ENCODE measurements around the gene AKR1C2. TPM values are rescaled to one million over a fixed set of nuclear protein-coding genes. Genes with fewer than 3 reads are reported as not detected.
"Not testable (repeated sequence)": the region's sequence is repeated elsewhere in the genome, so short reads cannot be mapped to it uniquely, and the experiment has no call there.

Gene AKR1C2
- total RNA-seq, 2 experiments from 2014 or later, result not detected

- no peaks in the 10 kb centered on the region for H3K27me3 Mint-ChIP-seq
- no peak for DNase-seq
- H3K36me3 Mint-ChIP-seq, result no peaks in the 10 kb centered on the region
- no peak overlapping the region for H3K27ac Mint-ChIP-seq
- peaks cover 2% of the 10 kb centered on the region for H3K9me3 Mint-ChIP-seq
- H3K4me1 Mint-ChIP-seq, result peaks cover 6% of the 10 kb centered on the region
- ATAC-seq (ENCODE audit: low read depth), result no peak
- H3K4me3 Mint-ChIP-seq, result no peak overlapping the region
- POLR2A ChIA-PET, result no interaction called here
Measured at GRCh38 chr10:5036511-5036910, 32.9 kb upstream of the AKR1C2 start.

- no peaks in the 10 kb centered on the region for H3K27me3 Mint-ChIP-seq
- no peak overlapping the region for H3K27ac Mint-ChIP-seq
- DNase-seq, result no peak
- H3K9me3 Mint-ChIP-seq, result peaks cover 5% of the 10 kb centered on the region
- H3K36me3 Mint-ChIP-seq, result no peaks in the 10 kb centered on the region
- no peak overlapping the region for H3K4me3 Mint-ChIP-seq
- POLR2A ChIA-PET, result no interaction called here
- ATAC-seq (ENCODE audit: low read depth), result no peak
- H3K4me1 Mint-ChIP-seq, result no peaks in the 10 kb centered on the region
Measured at GRCh38 chr10:5035356-5035755, 31.7 kb upstream of the AKR1C2 start.

- H3K9me3 Mint-ChIP-seq, result peaks cover 11% of the 10 kb centered on the region
- POLR2A ChIA-PET, result no interaction called here
- H3K36me3 Mint-ChIP-seq, result no peaks in the 10 kb centered on the region
- no peak overlapping the region for H3K27ac Mint-ChIP-seq
- no peaks in the 10 kb centered on the region for H3K4me1 Mint-ChIP-seq
- DNase-seq (no peak), ATAC-seq (ENCODE audit: low read depth) (no peak)
- no peak overlapping the region for H3K4me3 Mint-ChIP-seq
- H3K27me3 Mint-ChIP-seq, result peaks cover 3% of the 10 kb centered on the region
Measured at GRCh38 chr10:5034588-5034987, 30.9 kb upstream of the AKR1C2 start.

GRCh38 chr10:5033061-5033778, 29.6 kb upstream of the AKR1C2 start:
- POLR2A ChIA-PET, result no interaction called here
- H3K36me3 Mint-ChIP-seq, result no peaks in the 10 kb centered on the region
- DNase-seq, result no peak
- peaks cover 11% of the 10 kb centered on the region for H3K9me3 Mint-ChIP-seq
- no peak overlapping the region for H3K27ac Mint-ChIP-seq
- no peak overlapping the region for H3K4me3 Mint-ChIP-seq
- no peaks in the 10 kb centered on the region for H3K4me1 Mint-ChIP-seq
- H3K27me3 Mint-ChIP-seq, result peaks cover 3% of the 10 kb centered on the region
- ATAC-seq (ENCODE audit: low read depth), result no peak

- H3K4me1 Mint-ChIP-seq; DNase-seq; H3K27ac Mint-ChIP-seq; POLR2A ChIA-PET; H3K4me3 Mint-ChIP-seq; H3K27me3 Mint-ChIP-seq; H3K36me3 Mint-ChIP-seq; ATAC-seq (ENCODE audit: low read depth): not testable (repeated sequence)
- peaks cover 11% of the 10 kb centered on the region for H3K9me3 Mint-ChIP-seq
Measured at GRCh38 chr10:5032444-5032843, 28.8 kb upstream of the AKR1C2 start.

- DNase-seq; POLR2A ChIA-PET; H3K27me3 Mint-ChIP-seq; ATAC-seq (ENCODE audit: low read depth); H3K36me3 Mint-ChIP-seq; H3K4me1 Mint-ChIP-seq; H3K4me3 Mint-ChIP-seq; H3K27ac Mint-ChIP-seq: not testable (repeated sequence)
- peaks cover 11% of the 10 kb centered on the region for H3K9me3 Mint-ChIP-seq
Measured at GRCh38 chr10:5031588-5031987, 27.9 kb upstream of the AKR1C2 start.

GRCh38 chr10:5030989-5031388, 27.3 kb upstream of the AKR1C2 start:
- POLR2A ChIA-PET, result no interaction called here
- Mint-ChIP-seq H3K4me3 (no peak overlapping the region), H3K27me3 (peaks cover 7% of the 10 kb centered on the region), H3K36me3 (no peaks in the 10 kb centered on the region), H3K4me1 (no peaks in the 10 kb centered on the region), H3K9me3 (peaks cover 11% of the 10 kb centered on the region), H3K27ac (no peak overlapping the region)
- no peak for DNase-seq
- ATAC-seq (ENCODE audit: low read depth), result no peak

GRCh38 chr10:5025461-5025881, 21.8 kb upstream of the AKR1C2 start:
- DNase-seq; H3K9me3 Mint-ChIP-seq; H3K36me3 Mint-ChIP-seq; H3K4me3 Mint-ChIP-seq; H3K4me1 Mint-ChIP-seq; H3K27me3 Mint-ChIP-seq; ATAC-seq (ENCODE audit: low read depth); H3K27ac Mint-ChIP-seq; POLR2A ChIA-PET: not testable (repeated sequence)

- H3K4me1 Mint-ChIP-seq, result no peaks in the 10 kb centered on the region
- no peak for DNase-seq
- no peak overlapping the region for H3K27ac Mint-ChIP-seq
- H3K36me3 Mint-ChIP-seq, result no peaks in the 10 kb centered on the region
- POLR2A ChIA-PET, result no interaction called here
- peaks cover 11% of the 10 kb centered on the region for H3K27me3 Mint-ChIP-seq
- ATAC-seq (ENCODE audit: low read depth), result no peak
- no peak overlapping the region for H3K4me3 Mint-ChIP-seq
- H3K9me3 Mint-ChIP-seq, result no peaks in the 10 kb centered on the region
Measured at GRCh38 chr10:5023177-5023805, 19.6 kb upstream of the AKR1C2 start.

- H3K27me3 Mint-ChIP-seq; H3K4me3 Mint-ChIP-seq; DNase-seq; POLR2A ChIA-PET; ATAC-seq (ENCODE audit: low read depth); H3K4me1 Mint-ChIP-seq; H3K9me3 Mint-ChIP-seq; H3K36me3 Mint-ChIP-seq; H3K27ac Mint-ChIP-seq: not testable (repeated sequence)
Measured at GRCh38 chr10:5021624-5022290, 18.1 kb upstream of the AKR1C2 start.

- H3K4me3 Mint-ChIP-seq; DNase-seq; POLR2A ChIA-PET; H3K27me3 Mint-ChIP-seq; ATAC-seq (ENCODE audit: low read depth); H3K4me1 Mint-ChIP-seq; H3K27ac Mint-ChIP-seq; H3K36me3 Mint-ChIP-seq; H3K9me3 Mint-ChIP-seq: not testable (repeated sequence)
Measured at GRCh38 chr10:5019770-5020612, 16.3 kb upstream of the AKR1C2 start.

- H3K27me3 Mint-ChIP-seq; H3K9me3 Mint-ChIP-seq; H3K27ac Mint-ChIP-seq; ATAC-seq (ENCODE audit: low read depth); H3K36me3 Mint-ChIP-seq; H3K4me1 Mint-ChIP-seq; DNase-seq; H3K4me3 Mint-ChIP-seq; POLR2A ChIA-PET: not testable (repeated sequence)
Measured at GRCh38 chr10:5018671-5019277, 15.1 kb upstream of the AKR1C2 start.

GRCh38 chr10:5018134-5018533, 14.5 kb upstream of the AKR1C2 start:
- POLR2A ChIA-PET, result no interaction called here
- Mint-ChIP-seq H3K4me3 (no peak overlapping the region), H3K4me1 (no peaks in the 10 kb centered on the region), H3K36me3 (no peaks in the 10 kb centered on the region), H3K9me3 (no peaks in the 10 kb centered on the region), H3K27ac (no peak overlapping the region), H3K27me3 (peaks cover 6% of the 10 kb centered on the region)
- ATAC-seq (ENCODE audit: low read depth), result no peak
- DNase-seq, result no peak
